ENCODE data around the gene DYSF.
"Not testable (repeated sequence)": the region's sequence is repeated elsewhere in the genome, so short reads cannot be mapped to it uniquely, and the experiment has no call there.

DYSF gene

GRCh38 chr2:71453404-71454220, at the start of gene DYSF:
Gene DYSF (plus strand): TSS chr2:71453561.
- DNase-seq (ENCODE audit: extremely low read depth in 1 of 2, low read depth in 1 of 2) = no peak

GRCh38 chr2:71409611-71410010, 43.8 kb upstream of the DYSF start:
- DNase-seq (ENCODE audit: extremely low read depth in 1 of 2, low read depth in 1 of 2) = no peak

- no peak for DNase-seq (ENCODE audit: extremely low read depth in 1 of 2, low read depth in 1 of 2)
These were observed 42.7 kb upstream of the DYSF start for GRCh38 chr2:71410696-71411095.

GRCh38 chr2:71416866-71417265, 36.5 kb upstream of the DYSF start:
- DNase-seq (ENCODE audit: extremely low read depth in 1 of 2, low read depth in 1 of 2) = not testable (repeated sequence)

- DNase-seq (ENCODE audit: extremely low read depth in 1 of 2, low read depth in 1 of 2) = no peak
These were observed 35.8 kb upstream of the DYSF start for GRCh38 chr2:71417300-71418202.

GRCh38 chr2:71419145-71419544, 34.2 kb upstream of the DYSF start:
- no peak for DNase-seq (ENCODE audit: extremely low read depth in 1 of 2, low read depth in 1 of 2)

- DNase-seq (ENCODE audit: extremely low read depth in 1 of 2, low read depth in 1 of 2) = no peak
These were observed 33.4 kb upstream of the DYSF start for GRCh38 chr2:71419976-71420375.

- DNase-seq (ENCODE audit: extremely low read depth in 1 of 2, low read depth in 1 of 2) = no peak
These were observed 30.6 kb upstream of the DYSF start for GRCh38 chr2:71422786-71423185.

- no peak for DNase-seq (ENCODE audit: extremely low read depth in 1 of 2, low read depth in 1 of 2)
These were observed 29.4 kb upstream of the DYSF start for GRCh38 chr2:71423817-71424420.

- no peak for DNase-seq (ENCODE audit: extremely low read depth in 1 of 2, low read depth in 1 of 2)
These were observed 26.6 kb upstream of the DYSF start for GRCh38 chr2:71426721-71427120.

- no peak for DNase-seq (ENCODE audit: extremely low read depth in 1 of 2, low read depth in 1 of 2)
These were observed 24.6 kb upstream of the DYSF start for GRCh38 chr2:71428472-71429383.

GRCh38 chr2:71445142-71445541, 8.2 kb upstream of the DYSF start:
- not testable (repeated sequence) for DNase-seq (ENCODE audit: extremely low read depth in 1 of 2, low read depth in 1 of 2)

- DNase-seq (ENCODE audit: extremely low read depth in 1 of 2, low read depth in 1 of 2) = no peak
These were observed 6.9 kb upstream of the DYSF start for GRCh38 chr2:71446505-71446904.

GRCh38 chr2:71449343-71449742, 4.0 kb upstream of the DYSF start:
- no peak for DNase-seq (ENCODE audit: extremely low read depth in 1 of 2, low read depth in 1 of 2)

GRCh38 chr2:71451705-71452104, 1.7 kb upstream of the DYSF start:
- DNase-seq (ENCODE audit: extremely low read depth in 1 of 2, low read depth in 1 of 2) = no peak

GRCh38 chr2:71452565-71452964, 796 bp upstream of the DYSF start:
- DNase-seq (ENCODE audit: extremely low read depth in 1 of 2, low read depth in 1 of 2) = no peak

- no peak for DNase-seq (ENCODE audit: extremely low read depth in 1 of 2, low read depth in 1 of 2)
These were observed 1.1 kb downstream of the DYSF start for GRCh38 chr2:71454221-71455010.

GRCh38 chr2:71455011-71455740, 1.8 kb downstream of the DYSF start:
- DNase-seq (ENCODE audit: extremely low read depth in 1 of 2, low read depth in 1 of 2) = no peak

Data from activated CD8-positive, alpha-beta memory T cell treated with anti-CD3 and anti-CD28 coated beads for 1 hour (primary cell).